ENCODE data around the gene RNU6-7. TPM values are rescaled to one million over a fixed set of nuclear protein-coding genes. Genes with fewer than 3 reads are reported as not detected.

The RNU6-7 gene
- total RNA-seq, 4 donors from 2014 or later = not detected

DNA sequence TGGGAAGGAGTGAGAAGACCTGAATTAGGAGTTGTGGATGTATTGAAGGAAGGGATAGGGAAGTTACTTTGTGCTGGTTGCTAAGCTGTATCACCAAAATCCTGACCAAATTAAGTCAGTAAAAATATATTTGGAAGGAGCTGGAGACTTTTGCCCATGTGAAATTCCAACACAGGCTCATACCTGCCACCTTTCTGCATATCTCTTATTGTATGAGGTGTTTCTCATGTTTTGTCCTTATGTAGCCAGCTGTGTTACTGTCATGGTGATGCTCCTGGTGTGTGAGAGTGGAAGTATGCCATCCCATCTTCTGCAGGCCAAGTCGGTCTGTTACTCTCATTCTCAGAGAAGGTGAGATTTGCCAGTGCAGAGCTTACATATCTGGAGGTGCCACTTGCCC lies 30.6 kb downstream of the RNU6-7 start:
- no peaks in the 10 kb centered on the region for H3K27me3 ChIP-seq
- H3K36me3 ChIP-seq = no peaks in the 10 kb centered on the region
- DNase-seq (ENCODE audit: extremely low spot score) = no peak
- TF ChIP-seq, protein P1, sequence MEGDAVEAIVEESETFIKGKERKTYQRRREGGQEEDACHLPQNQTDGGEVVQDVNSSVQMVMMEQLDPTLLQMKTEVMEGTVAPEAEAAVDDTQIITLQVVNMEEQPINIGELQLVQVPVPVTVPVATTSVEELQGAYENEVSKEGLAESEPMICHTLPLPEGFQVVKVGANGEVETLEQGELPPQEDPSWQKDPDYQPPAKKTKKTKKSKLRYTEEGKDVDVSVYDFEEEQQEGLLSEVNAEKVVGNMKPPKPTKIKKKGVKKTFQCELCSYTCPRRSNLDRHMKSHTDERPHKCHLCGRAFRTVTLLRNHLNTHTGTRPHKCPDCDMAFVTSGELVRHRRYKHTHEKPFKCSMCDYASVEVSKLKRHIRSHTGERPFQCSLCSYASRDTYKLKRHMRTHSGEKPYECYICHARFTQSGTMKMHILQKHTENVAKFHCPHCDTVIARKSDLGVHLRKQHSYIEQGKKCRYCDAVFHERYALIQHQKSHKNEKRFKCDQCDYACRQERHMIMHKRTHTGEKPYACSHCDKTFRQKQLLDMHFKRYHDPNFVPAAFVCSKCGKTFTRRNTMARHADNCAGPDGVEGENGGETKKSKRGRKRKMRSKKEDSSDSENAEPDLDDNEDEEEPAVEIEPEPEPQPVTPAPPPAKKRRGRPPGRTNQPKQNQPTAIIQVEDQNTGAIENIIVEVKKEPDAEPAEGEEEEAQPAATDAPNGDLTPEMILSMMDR (IDR thresholded peaks at IDR 0.05) = no peak
- no peak for TF ChIP-seq EP300 (IDR thresholded peaks at IDR 0.05)
- TF ChIP-seq POLR2A (IDR thresholded peaks at IDR 0.05; ENCODE audit: low read depth) = no peak
- TF ChIP-seq POLR2AphosphoS5 (IDR thresholded peaks at IDR 0.05) = no peak
- no peak overlapping the region for H3K4me3 ChIP-seq
- no peak overlapping the region for H3K27ac ChIP-seq (replicated peaks in 1 of 4)
- no peaks in the 10 kb centered on the region for H3K9me3 ChIP-seq
- WGBS = 94% methylated on average over 1 of the region's 1 CpG
- peaks cover 16 to 22% (median 18%) of the 10 kb centered on the region in 4 donors for H3K4me1 ChIP-seq
- intact Hi-C loops (cut with DNase I) = no loop called here

DNA sequence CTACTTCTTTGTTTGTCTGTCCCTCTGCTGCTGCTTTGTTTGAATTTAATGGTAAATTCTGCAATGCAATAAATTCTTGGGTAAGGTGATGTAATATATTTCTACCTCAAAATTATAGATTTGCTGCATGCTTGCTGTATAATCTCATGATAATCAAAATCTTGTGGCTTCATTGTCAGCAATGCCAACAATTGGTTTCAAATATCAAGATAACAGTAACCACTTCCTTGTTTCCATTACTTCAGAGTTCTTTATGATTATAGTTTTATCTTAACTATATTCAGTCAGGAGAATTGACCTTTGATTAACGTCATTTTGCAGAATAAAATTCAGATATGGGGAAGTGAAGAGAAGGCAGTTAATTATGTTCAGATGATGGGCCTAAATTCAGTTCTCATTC lies 31.4 kb downstream of the RNU6-7 start:
- intact Hi-C loops (cut with DNase I) = no loop called here
- 76% methylated on average over 1 of the region's 1 CpG for WGBS
- no peak for TF ChIP-seq EP300 (IDR thresholded peaks at IDR 0.05)
- TF ChIP-seq POLR2A (IDR thresholded peaks at IDR 0.05; ENCODE audit: low read depth) = no peak
- no peak for TF ChIP-seq POLR2AphosphoS5 (IDR thresholded peaks at IDR 0.05)
- TF ChIP-seq, protein P1 (IDR thresholded peaks at IDR 0.05) = no peak
- H3K36me3 ChIP-seq = no peaks in the 10 kb centered on the region
- no peaks in the 10 kb centered on the region for H3K9me3 ChIP-seq
- H3K4me1 ChIP-seq = peaks cover 16 to 22% (median 18%) of the 10 kb centered on the region in 4 donors
- H3K4me3 ChIP-seq = no peak overlapping the region
- H3K27ac ChIP-seq (replicated peaks in 1 of 4) = no peak overlapping the region
- H3K27me3 ChIP-seq = no peaks in the 10 kb centered on the region
- no peak for DNase-seq (ENCODE audit: extremely low spot score)

DNA sequence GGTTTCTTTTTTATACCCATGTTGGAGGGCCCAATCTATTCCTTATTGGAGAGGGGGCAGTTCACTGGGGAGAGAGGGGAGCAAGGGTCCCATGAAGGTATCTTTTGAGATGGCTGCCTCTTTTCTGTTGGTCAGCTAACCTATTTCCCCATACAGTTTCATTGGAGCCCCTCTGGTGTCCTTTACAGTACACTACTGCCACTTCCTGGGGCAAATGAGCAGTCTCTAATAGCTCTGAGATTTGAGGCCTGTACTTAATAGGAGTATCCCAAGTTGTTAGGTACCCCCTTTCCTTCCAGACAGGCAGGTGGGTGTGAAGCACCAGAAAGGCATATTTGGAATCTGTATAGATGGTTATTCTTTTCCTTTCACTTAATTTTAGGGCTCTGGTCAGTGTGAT lies 42.6 kb downstream of the RNU6-7 start:
- intact Hi-C loops (cut with DNase I) = no loop called here
- no peaks in the 10 kb centered on the region for H3K27me3 ChIP-seq

DNA sequence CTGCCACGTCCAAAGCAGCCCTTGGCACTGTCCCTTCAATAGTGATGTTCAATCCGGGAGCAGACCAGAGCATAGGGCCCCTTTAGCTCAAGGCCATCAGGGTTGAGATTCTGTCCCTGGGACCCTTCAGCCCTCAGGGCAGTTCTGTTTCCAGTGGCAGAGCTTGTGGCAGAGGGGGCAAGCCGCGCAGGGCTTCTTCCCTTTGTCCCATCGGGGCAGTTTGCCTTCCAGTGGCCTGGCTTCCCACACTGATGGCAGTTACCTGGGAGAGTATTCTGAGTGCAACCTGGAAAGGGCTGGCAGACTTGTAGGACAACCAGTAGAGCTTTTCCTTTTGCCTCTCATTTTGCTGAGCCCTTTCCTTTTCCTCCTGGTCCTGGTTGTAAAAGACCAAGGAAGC lies 44.9 kb downstream of the RNU6-7 start:
- intact Hi-C loops (cut with DNase I) = no loop called here
- no peak for DNase-seq (ENCODE audit: extremely low spot score)
- Histone ChIP-seq H3K9me3 (no peaks in the 10 kb centered on the region), H3K4me3 (no peak overlapping the region), H3K27me3 (no peaks in the 10 kb centered on the region), H3K36me3 (no peaks in the 10 kb centered on the region), H3K27ac (replicated peaks in 1 of 4) (no peak overlapping the region), H3K4me1 (peaks cover 0 to 9% (median 7%) of the 10 kb centered on the region in 4 donors)
- 90% methylated on average over 2 of the region's 5 CpGs for WGBS
- TF ChIP-seq, protein P1 (IDR thresholded peaks at IDR 0.05) = no peak
- TF ChIP-seq POLR2AphosphoS5 (IDR thresholded peaks at IDR 0.05) (no peak), POLR2A (IDR thresholded peaks at IDR 0.05; ENCODE audit: low read depth) (no peak), EP300 (IDR thresholded peaks at IDR 0.05) (no peak)

More for the DNA sequence above, 42.6 kb downstream of the RNU6-7 start:
- DNase-seq (ENCODE audit: extremely low spot score) = no peak
- no peaks in the 10 kb centered on the region for H3K36me3 ChIP-seq
- H3K9me3 ChIP-seq = no peaks in the 10 kb centered on the region
- H3K4me1 ChIP-seq = no peaks in the 10 kb centered on the region
- H3K27ac ChIP-seq (replicated peaks in 1 of 4) = no peak overlapping the region
- TF ChIP-seq POLR2AphosphoS5 (IDR thresholded peaks at IDR 0.05) = no peak
- TF ChIP-seq EP300 (IDR thresholded peaks at IDR 0.05) = no peak
- TF ChIP-seq, protein P1 (IDR thresholded peaks at IDR 0.05) = no peak
- no peak for TF ChIP-seq POLR2A (IDR thresholded peaks at IDR 0.05; ENCODE audit: low read depth)
- no peak overlapping the region for H3K4me3 ChIP-seq

DNA sequence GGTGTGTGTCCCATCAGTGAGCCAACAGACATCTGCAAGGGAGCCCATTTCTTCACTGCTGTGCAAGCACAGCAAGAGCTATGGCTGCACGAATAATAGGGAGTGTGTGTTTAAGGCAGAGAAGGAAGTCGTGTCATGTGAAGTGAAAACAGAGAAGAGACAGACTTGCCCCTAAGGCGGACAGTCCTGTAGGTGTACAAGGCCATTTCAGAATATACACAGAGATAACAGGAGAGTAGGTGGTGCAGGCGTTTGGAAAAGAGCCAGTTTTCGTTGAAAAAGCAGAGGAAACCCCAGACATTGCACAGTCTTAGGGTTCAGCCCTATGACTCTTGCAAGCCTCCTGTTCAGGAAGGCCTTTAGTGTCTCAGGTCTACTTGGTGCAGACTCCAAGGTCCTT lies 47.5 kb downstream of the RNU6-7 start:
- Histone ChIP-seq H3K4me3 (no peak overlapping the region), H3K27ac (replicated peaks in 1 of 4) (no peak overlapping the region), H3K36me3 (no peaks in the 10 kb centered on the region), H3K9me3 (no peaks in the 10 kb centered on the region), H3K27me3 (no peaks in the 10 kb centered on the region), H3K4me1 (peaks cover 0 to 21% (median 20%) of the 10 kb centered on the region in 4 donors)
- WGBS = 83% methylated on average over 5 of the region's 5 CpGs
- peak; percentile 47 for DNase-seq (ENCODE audit: extremely low spot score)
- intact Hi-C loops (cut with DNase I) = no loop called here
- TF ChIP-seq EP300 (IDR thresholded peaks at IDR 0.05) = no peak
- TF ChIP-seq, protein P1 (IDR thresholded peaks at IDR 0.05) = no peak
- no peak for TF ChIP-seq POLR2AphosphoS5 (IDR thresholded peaks at IDR 0.05)
- no peak for TF ChIP-seq POLR2A (IDR thresholded peaks at IDR 0.05; ENCODE audit: low read depth)
